GM19324 (cell line): ENCODE data around the gene RUNX3.
A peak's percentile ranks its signal among the peaks of the same experiment; 100 is the strongest.
"Not testable (repeated sequence)": the region's sequence is repeated elsewhere in the genome, so short reads cannot be mapped to it uniquely, and the experiment has no call there.

Source experiments
- ATAC-seq: cut with Tn5 transposase; IDR thresholded peaks from one replicate; pipeline ENCODE4 v1.9.1; 2021; ENCODE audit warnings: mild to moderate bottlenecking, moderate library complexity; ENCODE audit not compliant: unreplicated experiment, low FRiP score

RUNX3 gene

DNA sequence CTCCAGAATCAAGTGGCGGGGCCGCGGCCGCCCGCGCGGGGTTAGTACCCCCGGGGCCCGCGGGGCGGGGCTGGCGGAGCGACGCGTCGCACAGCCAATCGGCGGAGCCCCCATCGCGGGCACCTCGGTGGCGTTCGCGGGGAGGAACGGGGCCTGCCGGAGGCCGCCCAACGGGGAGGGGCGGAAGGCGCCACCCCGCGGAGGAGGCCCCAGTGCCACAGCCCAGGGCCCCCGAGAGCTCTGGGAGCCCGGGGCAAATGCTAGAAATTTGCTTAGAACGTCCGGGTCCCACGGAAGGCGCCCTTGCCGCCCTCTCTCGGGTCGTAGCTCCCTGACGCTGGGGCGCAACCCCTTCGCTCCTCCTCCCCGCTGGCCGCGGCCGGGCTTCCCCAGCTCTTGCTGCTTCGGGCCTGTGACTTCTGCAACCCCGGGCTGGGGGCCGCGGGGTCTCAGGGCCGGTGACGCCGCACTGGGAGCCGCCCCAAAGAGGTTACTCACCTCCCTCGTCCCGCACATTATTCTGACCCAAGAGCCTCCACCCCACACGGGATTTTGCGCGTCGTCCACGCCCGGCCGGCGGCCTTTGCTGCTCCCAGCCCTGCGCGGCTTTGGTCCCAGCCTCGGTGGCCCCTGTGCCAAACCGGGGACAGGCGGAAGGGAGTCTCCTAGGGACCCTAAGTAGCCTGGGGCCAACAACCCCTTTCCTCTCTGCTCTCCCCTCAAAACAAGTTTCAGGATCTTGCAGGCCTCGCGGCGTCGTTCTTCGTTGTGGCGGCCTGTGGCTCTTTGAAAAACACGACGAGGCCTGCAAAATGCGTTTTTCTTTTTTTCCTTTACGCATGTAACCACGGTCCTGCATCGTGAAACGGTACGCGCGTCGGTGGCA is at the start of gene RUNX3:
Gene RUNX3, minus strand, starts transcription at position 17 of the 886 bp plus-strand sequence. CDS start 408 bp downstream, outside the sequence.
- ATAC-seq = peak; percentile 75

DNA sequence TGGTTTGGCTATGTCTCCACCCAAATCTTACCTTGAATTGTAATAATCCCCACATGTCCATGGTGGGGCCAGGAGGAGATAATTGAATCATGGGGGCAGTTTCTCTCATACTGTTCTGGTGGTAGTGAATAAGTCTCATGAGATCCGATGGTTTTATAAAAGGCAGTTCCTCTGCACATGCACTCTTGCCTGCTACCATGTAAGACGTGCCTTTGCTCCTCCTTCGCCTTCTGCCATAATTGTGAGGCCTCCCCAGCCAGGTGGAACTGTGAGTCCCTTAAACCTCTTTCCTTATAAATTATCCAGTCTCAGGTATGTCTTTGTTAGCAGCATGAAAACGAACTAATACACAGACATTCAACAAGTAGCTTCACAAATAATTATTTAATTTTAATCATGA is 49.2 kb upstream of the RUNX3 start:
- ATAC-seq = not testable (repeated sequence)

DNA sequence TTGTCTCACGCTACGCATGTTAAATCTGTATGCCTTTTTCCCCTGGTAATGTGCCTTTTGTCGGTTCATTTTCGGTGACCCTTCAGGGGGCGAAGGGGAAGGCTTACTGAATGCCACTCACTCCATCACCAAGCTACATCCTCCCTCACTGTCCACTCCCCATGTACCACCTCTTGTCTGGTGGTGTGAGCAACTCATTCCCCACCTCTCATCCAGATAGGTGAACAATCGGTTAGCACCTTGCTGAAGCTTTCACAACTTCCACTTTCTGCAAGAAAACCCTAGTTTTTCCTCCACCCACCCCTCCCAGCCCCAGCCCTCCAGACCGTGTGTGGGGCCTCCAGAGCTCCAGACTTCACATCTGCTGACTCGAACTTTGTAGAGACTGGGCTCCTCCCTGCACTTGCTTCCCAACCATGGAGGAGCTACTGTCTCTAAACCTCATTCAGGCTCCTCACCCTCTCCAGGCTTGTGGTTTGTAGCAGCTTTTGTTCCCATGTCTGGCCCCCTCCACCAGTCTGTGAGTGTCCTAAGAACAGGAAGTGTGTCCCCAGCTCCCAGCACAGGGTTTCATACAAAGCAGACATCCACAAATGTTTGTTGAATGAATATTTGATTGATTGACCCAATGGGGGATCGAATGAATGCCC is 48.4 kb upstream of the RUNX3 start:
- ATAC-seq = no peak

DNA sequence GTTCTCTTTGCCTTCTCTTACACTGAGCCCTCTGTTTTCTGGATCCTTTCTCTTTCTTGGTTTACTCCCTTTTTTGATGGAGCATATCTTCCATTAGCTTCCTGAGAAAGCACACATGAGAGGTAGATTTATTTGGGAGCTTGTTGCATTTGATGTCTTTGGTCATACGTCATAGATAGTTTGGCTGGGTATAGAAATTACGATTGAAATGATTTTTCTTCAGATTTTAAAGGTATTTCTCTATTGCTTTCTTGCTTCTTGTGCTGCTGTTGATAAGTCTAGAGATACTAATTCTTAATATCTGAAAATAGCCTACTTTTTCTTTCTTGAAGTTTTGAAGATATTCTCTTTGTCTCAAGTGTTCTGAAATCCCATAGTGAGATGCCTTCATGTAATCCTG is 45.3 kb upstream of the RUNX3 start:
- no peak for ATAC-seq

DNA sequence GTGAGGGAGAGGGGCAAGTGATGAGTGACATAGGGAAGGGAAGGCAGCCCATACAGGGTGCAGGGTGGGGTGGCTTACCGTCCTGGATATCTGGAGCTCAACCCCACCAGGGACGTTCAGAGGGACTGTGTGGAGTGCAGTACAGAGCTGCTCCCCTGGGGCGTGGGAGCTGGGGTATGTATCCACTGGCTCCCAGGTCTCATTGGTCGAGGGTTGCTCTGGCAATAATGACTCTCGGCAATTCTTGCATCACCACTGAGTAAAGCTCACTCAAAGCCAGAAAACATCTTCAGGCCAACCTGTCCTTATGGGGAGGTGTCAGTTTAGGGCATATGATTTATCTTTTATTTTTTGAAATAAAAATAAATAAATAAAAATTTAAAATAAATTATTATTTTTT is 43.2 kb upstream of the RUNX3 start:
- no peak for ATAC-seq

DNA sequence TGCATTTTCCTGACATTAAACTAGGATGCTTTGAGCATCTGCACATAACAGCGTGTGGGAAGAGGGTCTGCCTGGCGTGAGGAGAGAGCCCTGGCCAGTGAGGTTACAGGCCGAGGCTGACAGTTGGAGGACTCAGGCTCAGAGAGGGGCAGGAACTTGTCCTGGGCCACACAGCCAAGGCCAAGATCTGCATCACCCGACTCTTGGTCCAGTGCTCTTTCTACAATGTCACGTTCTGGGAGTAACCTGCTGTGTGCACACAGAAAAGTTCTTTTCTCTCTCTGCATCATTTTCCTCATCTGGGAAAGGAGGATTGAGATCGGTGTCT is 42.8 kb upstream of the RUNX3 start:
- no peak for ATAC-seq

DNA sequence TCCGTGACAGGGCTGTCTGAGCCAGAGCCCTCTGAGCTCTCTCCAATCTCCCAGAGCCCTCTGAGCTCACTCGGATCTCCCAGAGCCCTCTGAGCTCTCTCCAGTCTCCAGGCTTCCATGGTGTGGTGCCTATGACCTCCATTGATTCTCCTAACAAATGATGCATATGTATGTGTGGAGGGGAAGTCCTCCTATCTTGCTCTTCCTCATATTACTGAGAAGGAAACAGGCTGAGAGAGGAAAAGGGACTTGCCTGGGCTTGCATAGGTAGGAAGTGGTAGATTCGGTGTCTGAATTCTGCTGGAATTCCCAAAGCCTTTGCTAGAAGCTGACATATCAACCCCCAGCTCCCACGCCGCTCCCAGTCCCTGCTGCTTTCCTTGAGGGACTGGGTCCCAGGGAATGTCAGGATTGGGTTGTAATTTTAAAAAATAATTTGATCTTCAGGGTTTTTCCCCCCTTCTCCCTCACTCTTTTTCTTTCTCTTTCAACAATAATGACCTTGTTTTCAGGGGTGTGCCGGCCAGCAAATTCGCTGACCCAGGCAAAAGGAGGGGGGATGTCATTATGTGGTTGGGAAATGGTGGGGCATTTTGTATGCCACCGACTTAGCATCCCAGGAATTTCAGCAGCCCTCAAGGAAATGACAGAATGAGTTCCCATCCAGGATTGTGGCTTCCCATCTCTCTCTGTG is 42.3 kb upstream of the RUNX3 start:
- no peak for ATAC-seq

DNA sequence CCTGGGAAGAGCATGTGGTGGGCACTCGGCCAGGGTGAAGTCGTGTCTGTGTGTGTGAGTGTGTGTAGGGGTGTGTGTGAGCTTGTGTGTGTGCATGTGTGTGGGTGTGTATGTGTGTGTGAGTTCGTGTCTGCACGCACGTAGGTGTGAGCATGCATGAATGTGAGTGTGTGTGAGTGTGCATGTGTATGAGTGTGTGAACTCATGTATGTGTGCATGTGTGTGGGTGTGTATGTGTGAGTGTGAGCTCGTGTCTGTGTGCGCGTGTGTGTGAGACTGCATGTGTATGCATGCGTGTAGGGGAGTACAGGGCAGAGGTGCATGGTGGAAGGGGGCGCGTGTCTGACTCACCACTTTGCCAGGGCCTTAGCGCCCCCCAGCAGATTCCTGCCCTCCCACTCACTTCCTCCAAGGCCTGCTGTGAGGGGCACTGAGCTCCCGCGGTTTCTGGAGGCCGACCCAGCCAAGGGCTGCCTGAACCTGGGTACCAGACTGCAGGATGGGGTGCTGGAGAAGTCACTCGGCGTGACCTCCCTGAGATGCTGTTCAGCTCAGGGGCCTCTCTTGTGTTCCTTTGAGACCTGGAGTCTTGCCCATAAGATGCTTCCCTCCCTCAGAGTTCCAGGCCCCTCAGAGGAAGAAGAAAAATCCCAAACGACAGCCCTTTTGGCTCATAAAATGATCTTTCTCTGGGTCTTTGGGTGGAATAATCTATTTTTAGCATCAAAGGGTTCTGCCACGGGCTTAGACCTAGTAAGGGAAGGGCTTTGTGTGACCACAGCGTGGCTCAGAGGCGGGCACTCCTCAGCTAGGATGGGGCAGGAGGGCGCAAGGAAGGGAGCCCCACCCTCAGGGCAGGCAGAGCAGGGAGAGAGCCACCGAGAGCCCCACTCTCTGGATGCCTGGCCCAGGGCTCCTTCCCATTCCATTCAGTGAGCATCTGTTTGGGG is 41.1 kb upstream of the RUNX3 start:
- no peak for ATAC-seq

DNA sequence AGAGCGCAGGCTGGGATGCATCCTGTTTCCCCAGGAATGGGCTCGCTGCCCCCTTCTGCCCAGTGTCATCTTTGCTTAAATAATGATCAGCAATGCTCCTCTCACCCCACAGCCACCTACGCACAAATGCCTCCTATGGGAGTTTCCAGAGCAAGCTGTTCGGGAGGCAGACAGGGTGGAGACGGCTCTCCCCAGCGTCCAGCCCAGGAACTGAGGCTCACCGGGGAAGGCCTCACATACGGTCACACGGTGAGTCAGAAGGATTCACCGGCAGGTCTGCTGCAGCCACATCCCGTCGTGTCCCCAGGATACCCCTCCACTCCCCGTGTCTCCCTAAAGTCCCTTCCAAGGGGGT is 40.3 kb upstream of the RUNX3 start:
- ATAC-seq = no peak

DNA sequence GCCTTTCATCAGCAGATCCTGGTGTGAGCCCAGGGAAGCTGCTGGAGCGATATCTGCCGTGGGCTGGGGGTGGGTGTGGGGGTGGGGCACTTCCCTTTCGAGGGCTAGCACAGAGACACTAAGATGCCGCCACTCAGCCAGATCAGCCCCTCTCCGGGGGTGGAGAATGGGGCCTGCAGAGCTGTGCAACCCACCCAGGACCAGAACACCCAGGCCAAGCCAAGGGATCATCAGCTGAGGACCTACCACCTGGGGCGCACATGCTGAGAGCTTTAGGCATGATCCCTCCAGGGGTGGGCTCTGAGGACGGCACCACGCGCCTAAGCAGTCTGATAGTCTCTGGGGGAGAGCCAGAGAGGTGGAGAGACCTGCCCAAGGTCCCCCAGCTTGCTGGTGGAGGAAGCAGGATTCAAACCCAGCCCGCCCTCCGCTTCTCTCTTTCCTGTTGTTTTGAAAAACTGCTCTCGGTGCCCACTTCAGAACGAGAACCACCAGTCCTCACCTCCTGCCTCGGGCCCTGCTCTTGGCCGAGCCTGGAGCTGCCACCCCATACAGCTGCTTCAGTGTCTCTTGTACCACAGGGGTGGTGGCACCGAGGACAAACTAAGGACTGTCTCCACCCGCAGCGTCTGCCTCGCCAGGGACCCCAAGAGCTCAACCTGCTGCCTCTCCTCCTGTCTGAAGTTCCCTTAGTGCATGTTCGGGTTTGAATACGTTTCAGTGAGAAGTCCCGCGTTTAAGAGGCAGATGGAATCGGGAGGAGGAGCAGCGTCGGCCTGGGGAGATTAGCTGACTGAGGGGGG is 39.7 kb upstream of the RUNX3 start:
- no peak for ATAC-seq

DNA sequence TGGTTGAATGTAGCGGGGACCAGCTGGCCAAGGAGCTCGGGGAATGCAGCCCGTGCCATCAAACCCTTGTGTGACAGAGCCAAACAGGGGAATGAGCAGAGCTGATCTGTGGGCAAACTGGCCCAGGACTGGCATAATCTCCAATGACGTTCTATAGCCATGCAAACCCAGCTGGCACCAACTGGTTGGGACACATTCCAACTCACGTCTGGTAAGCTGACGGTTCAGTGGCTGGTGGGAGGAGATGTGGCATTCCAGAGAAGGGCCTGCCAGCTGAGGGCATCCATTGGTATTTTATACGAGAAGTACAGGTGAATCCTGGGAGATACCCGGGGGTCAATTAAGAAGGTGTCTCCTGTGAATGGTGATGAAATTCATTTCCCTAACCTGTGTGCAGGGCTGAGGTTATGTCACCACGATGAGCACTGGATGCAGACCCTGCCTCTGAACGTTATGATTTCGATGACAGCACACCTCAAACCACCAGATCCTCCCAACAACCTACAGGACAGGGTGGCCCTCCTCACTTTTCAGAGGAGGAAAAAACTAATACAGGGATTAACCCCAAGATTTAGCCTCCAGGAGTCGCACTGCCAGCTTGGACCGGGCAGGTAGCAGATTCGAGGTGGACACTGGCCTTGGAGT is 39.0 kb upstream of the RUNX3 start:
- no peak for ATAC-seq

DNA sequence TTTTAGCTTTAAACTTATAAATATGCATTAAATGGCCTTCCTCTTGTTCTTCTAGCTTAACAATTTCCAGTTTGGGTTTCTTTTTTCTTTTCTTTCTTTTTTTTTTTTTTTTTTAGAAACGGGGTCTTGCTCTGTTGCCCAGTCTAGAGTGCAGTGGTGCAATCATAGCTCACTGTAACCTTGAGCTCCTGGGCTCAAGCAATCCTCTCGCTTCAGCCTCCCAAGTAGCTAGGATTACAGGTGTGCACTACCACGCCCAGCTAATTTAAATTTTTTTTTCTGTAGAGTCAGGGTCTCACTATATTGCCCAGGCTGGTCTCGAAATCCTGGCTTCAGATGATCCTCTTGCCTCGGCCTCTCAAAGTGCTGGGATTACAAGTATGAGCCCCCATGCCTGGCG is 37.9 kb upstream of the RUNX3 start:
- ATAC-seq = no peak

DNA sequence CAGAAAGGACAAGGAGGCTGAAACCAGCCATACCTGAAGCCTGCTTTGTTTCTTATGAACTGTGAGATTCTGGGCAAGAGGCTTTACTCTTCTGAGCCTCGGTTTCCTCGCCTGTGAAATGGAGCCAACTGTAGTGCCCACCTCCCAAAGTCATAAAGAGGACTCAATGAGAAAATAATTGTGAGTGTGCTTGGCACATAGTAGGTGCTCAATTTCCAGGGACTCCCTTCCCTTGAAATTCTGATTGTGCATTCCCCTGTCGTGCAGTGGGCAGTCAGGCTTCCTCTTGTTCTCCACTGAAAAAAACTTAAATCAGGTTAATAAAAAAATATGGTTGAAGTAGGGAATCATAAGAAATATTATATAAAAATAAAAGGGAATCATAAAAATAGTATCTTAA is 37.5 kb upstream of the RUNX3 start:
- no peak for ATAC-seq

DNA sequence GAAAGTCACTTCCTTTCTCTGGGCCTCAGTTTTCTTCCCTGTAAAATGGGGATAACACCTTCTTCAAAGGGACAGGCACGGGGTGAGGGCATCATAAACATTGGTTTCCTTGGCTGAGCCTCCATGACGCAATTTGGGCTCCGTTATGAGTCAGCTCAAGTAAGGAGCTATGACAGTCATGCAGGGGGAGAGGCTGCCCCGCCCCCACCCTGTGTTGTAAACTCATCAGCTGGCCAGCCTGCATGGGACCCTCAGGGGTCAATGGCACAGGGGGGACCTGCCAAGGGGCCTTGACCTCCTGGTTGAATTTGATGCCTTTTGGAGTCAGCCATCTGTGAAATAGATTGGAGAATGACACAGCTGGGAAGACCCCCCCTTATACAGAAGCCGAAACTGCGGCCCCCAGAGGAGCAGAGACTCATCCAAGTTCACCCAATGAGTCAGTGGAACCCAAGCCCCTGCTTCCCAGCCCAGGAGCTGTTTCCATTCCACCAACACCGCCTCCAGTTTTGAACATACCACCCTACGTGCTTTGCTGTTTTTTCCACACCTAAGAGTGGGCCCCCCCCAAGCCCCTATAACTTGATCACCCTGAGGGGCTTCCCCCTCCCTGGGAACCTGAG is 36.8 kb upstream of the RUNX3 start:
- no peak for ATAC-seq

DNA sequence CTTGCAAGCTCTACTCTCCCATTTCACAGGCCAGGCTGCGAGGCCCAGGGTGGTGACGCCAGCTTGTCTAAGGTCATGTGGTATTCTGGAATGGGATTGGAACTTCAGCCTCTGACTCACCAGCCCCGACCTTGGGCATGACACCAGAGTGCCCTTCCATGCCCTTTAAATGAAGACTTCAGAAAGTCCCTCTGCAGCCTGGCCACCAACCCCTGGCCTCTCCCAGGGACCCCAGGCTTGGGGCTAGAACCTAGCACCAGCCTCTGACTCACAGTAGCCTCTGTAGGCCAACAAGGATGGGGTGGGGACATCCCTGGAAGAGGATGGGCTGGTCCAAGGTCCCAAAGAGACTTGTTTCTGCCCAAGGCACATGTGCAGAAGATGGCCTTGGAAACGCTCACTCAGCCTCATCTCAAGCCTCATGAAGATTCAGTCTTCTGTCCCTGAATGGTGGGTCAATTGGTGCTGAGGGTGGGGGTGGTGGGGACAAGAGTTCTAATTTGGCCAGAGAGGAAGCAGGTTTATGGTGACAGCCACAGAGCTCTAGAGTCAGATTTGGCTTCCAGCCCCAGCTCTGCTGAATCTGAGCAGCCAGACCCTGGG is 36.1 kb upstream of the RUNX3 start:
- no peak for ATAC-seq

DNA sequence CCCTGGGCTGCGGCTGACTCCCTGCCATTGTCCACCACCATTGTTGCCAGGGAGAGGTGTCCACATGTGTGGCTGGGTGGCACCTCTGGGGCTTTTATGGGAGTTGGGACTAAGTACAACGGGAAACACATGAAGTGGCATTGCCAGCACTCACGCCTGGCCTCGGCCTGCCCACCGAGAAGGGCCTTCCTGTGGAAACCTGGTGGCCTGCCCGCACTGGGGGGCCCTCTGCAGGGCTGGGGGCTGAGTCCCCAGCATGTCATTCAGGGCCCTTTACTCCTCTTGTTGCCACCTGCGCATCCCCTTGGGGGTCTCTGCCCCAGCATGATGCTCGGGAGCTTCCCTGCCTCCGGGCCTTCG is 35.5 kb upstream of the RUNX3 start:
- no peak for ATAC-seq

DNA sequence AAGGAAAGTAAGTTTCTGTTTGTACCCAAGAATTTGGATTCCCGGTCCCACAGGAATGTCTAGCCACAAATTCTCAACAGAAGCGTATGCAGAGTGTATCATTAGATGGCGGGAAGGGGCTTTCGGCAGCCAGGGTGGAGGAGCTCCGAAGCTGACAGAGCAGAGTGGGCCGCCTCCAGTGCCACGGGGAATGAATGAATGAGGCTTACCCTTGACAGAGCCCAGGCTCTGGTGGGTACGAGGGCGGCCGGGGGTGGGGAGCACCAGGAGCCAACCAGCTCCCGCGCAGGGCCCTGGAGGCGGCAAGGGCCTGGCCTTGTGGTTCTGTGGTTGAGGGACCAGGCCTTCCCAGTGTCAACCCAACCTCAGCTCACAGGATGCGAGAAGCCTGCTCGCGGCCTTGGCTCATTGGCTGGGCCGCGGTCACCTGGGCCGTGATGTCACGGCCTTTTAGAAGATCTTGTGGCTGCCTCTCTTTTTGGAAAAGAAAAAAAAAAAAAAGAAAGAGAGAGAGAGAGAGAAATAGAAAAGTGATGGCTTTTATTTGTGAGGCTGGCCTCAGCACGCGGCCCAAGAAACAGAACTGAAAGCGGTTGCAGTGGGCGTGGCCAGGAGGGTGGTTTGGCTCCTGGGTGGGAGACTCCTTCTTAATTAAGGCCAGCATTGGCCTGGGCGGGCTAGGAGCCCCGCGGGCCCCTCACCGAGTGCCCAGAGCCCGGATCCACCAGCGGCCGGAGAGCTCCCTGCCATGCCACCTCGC is 34.9 kb upstream of the RUNX3 start:
- peak; percentile 84 for ATAC-seq
